Activated T-cell treated with anti-CD3 and anti-CD28 coated beads, Interleukin-2, amount 50 U/mL, for 1 hour (primary cell): ENCODE data around the gene AATK.
"Not testable (repeated sequence)": the region's sequence is repeated elsewhere in the genome, so short reads cannot be mapped to it uniquely, and the experiment has no call there.

Experiments used
- DNase-seq: peaks from one replicate; pipeline ENCODE4 v3.0.0-alpha.2; 2020

Gene AATK

GRCh38 chr17:81161536-81161935 lies 4.5 kb downstream of the AATK start:
- DNase-seq, result no peak

GRCh38 chr17:81160747-81161453 lies 5.1 kb downstream of the AATK start:
- DNase-seq, result no peak

- DNase-seq, result no peak
These were observed 5.7 kb downstream of the AATK start for GRCh38 chr17:81160306-81160705.

- no peak for DNase-seq
These were observed 6.3 kb downstream of the AATK start for GRCh38 chr17:81159611-81160265.

GRCh38 chr17:81158688-81159590 lies 7.1 kb downstream of the AATK start:
- DNase-seq, result no peak

- DNase-seq, result no peak
These were observed 8.0 kb downstream of the AATK start for GRCh38 chr17:81157848-81158687.

- DNase-seq, result no peak
These were observed 8.9 kb downstream of the AATK start for GRCh38 chr17:81156866-81157805.

GRCh38 chr17:81154961-81155360 lies 11.1 kb downstream of the AATK start:
- DNase-seq, result no peak

- not testable (repeated sequence) for DNase-seq
These were observed 12.0 kb downstream of the AATK start for GRCh38 chr17:81154016-81154415.

GRCh38 chr17:81153340-81153803 lies 12.6 kb downstream of the AATK start:
- no peak for DNase-seq

GRCh38 chr17:81152288-81152828 lies 13.7 kb downstream of the AATK start:
- no peak for DNase-seq

GRCh38 chr17:81151278-81151677 lies 14.7 kb downstream of the AATK start:
- no peak for DNase-seq

- DNase-seq, result no peak
These were observed 15.5 kb downstream of the AATK start for GRCh38 chr17:81150377-81151077.

- DNase-seq, result no peak
These were observed 17.0 kb downstream of the AATK start for GRCh38 chr17:81148986-81149533.

- DNase-seq, result no peak
These were observed 17.4 kb downstream of the AATK start for GRCh38 chr17:81148571-81148970.

GRCh38 chr17:81147701-81148100 lies 18.3 kb downstream of the AATK start:
- no peak for DNase-seq

- DNase-seq, result not testable (repeated sequence)
These were observed 19.8 kb downstream of the AATK start for GRCh38 chr17:81146208-81146607.

- DNase-seq, result no peak
These were observed 21.6 kb downstream of the AATK start for GRCh38 chr17:81144423-81144781.

GRCh38 chr17:81143717-81144422 lies 22.2 kb downstream of the AATK start:
- DNase-seq, result no peak

GRCh38 chr17:81143200-81143527 lies 22.9 kb downstream of the AATK start:
- no peak for DNase-seq
